Neural progenitor cell (in vitro differentiated cells): ENCODE data around the gene SYNE3. TPM values are rescaled to one million over a fixed set of nuclear protein-coding genes. Genes with fewer than 3 reads are reported as not detected.

Experiments used
- DNase-seq: peaks from one replicate; pipeline ENCODE4 v3.0.0-alpha.2; 2016; ENCODE audit warnings: low spot score
- H2AFZ ChIP-seq: fragments of 200-600 bp; sonication (generic); replicated peaks from 2 replicates; pipeline ENCODE4 v1.6.1; 2016; ENCODE audit warnings: antibody characterized with exemption
- H3F3A ChIP-seq: fragments of 200-600 bp; sonication (generic); 2 replicates; pipeline ENCODE4 v1.6.1; 2016; ENCODE audit warnings: antibody characterized with exemption, low read depth
- H3K27ac ChIP-seq: fragments of 200-600 bp; sonication (generic); 2 replicates; pipeline ENCODE4 v1.5.1; 2016; ENCODE audit warnings: mild to moderate bottlenecking
- H3K27me3 ChIP-seq: fragments of 200-600 bp; sonication (generic); 2 replicates; pipeline ENCODE4 v1.6.1; 2016; ENCODE audit warnings: mild to moderate bottlenecking, moderate library complexity
- H3K36me3 ChIP-seq: fragments of 200-600 bp; sonication (generic); 2 replicates; pipeline ENCODE4 v1.5.1; 2016
- H3K4me1 ChIP-seq: fragments of 200-600 bp; sonication (generic); 2 replicates; pipeline ENCODE4 v1.6.1; 2016; ENCODE audit warnings: mixed run types
- H3K4me2 ChIP-seq: fragments of 200-600 bp; sonication (generic); 2 replicates; pipeline ENCODE4 v1.6.1; 2016
- H3K4me3 ChIP-seq: fragments of 200-600 bp; sonication (generic); 2 replicates; pipeline ENCODE4 v1.5.1; 2016
- H3K79me2 ChIP-seq: fragments of 200-600 bp; sonication (generic); 2 replicates; pipeline ENCODE4 v1.6.1; 2016; ENCODE audit warnings: low read depth
- H3K9ac ChIP-seq: fragments of 200-600 bp; sonication (generic); 2 replicates; pipeline ENCODE4 v1.6.1; 2016
- H3K9me3 ChIP-seq: fragments of 200-600 bp; sonication (generic); 2 replicates; pipeline ENCODE4 v1.5.1; 2016; ENCODE audit warnings: low read depth
- H4K20me1 ChIP-seq: fragments of 200-600 bp; sonication (generic); 2 replicates; pipeline ENCODE4 v1.6.1; 2016; ENCODE audit warnings: low read depth
- H3K27ac Mint-ChIP-seq: 3 replicates; pipeline ENCODE4 v1.8.0; 2021; ENCODE audit warnings: mixed read lengths
- H3K27me3 Mint-ChIP-seq: 2 replicates; pipeline ENCODE4 v1.8.0; 2022; ENCODE audit warnings: low read depth, mild to moderate bottlenecking, inconsistent platforms, moderate library complexity, mixed read lengths; ENCODE audit not compliant: insufficient read depth
- H3K36me3 Mint-ChIP-seq: 3 replicates; pipeline ENCODE4 v1.8.0; 2021; ENCODE audit warnings: mixed read lengths
- H3K4me1 Mint-ChIP-seq: 3 replicates; pipeline ENCODE4 v1.8.0; 2021; ENCODE audit warnings: mixed read lengths
- H3K4me3 Mint-ChIP-seq: 3 replicates; pipeline ENCODE4 v1.8.0; 2021; ENCODE audit warnings: mild to moderate bottlenecking, moderate library complexity, mixed read lengths
- H3K9me3 Mint-ChIP-seq: 3 replicates; pipeline ENCODE4 v1.8.0; 2020; ENCODE audit warnings: mixed read lengths
- CTCF ChIP-seq: fragments of 200-600 bp; sonication (generic); IDR thresholded peaks from 2 replicates; pipeline ENCODE4 v1.5.1; 2017; ENCODE audit warnings: antibody characterized with exemption, mild to moderate bottlenecking
- EZH2 ChIP-seq: fragments of 200-600 bp; sonication (generic); IDR thresholded peaks from 2 replicates; pipeline ENCODE4 v1.6.1; 2017; ENCODE audit warnings: antibody characterized with exemption, mild to moderate bottlenecking, moderate library complexity
- EZH2phosphoT487 ChIP-seq: fragments of 200-600 bp; sonication (generic); IDR thresholded peaks from 2 replicates; pipeline ENCODE4 v1.6.1; 2017; ENCODE audit warnings: antibody characterized with exemption
- total RNA-seq: library from RNA; depleted of rRNA; stranded (reverse); fragments of >200 nt; gene quantifications from 2 replicates; pipeline ENCODE4 v1.2.3, GENCODE V29; 2015; ENCODE audit warnings: low replicate concordance

Gene SYNE3
- total RNA-seq, 1 donor from 2014 or later: 0.06 TPM

GRCh38 chr14:95471016-95471415, 45.4 kb downstream of the SYNE3 start:
- Histone ChIP-seq H3K9me3 (no peaks in the 10 kb centered on the region), H3K36me3 (no peaks in the 10 kb centered on the region), H3K9ac (no peak overlapping the region), H3K4me3 (no peak overlapping the region), H3K27ac (no peak overlapping the region), H3K27me3 (no peaks in the 10 kb centered on the region), H3K4me1 (no peaks in the 10 kb centered on the region), H3K79me2 (no peaks in the 10 kb centered on the region), H3K4me2 (no peak overlapping the region), H4K20me1 (no peaks in the 10 kb centered on the region), H2AFZ (no peak overlapping the region), H3F3A (no peaks in the 10 kb centered on the region)
- Mint-ChIP-seq H3K4me3 (no peak overlapping the region), H3K36me3 (no peaks in the 10 kb centered on the region), H3K27me3 (peaks cover 8% of the 10 kb centered on the region), H3K27ac (peak overlapping the region; percentile 46), H3K9me3 (no peaks in the 10 kb centered on the region), H3K4me1 (peaks cover 11% of the 10 kb centered on the region)
- TF ChIP-seq EZH2phosphoT487 (no peak), CTCF (no peak), EZH2 (no peak)
- DNase-seq: no peak

GRCh38 chr14:95469134-95469481, 47.3 kb downstream of the SYNE3 start:
- Mint-ChIP-seq H3K4me3 (no peak overlapping the region), H3K27ac (no peak overlapping the region), H3K4me1 (peaks cover 11% of the 10 kb centered on the region), H3K9me3 (no peaks in the 10 kb centered on the region), H3K27me3 (peaks cover 14% of the 10 kb centered on the region), H3K36me3 (no peaks in the 10 kb centered on the region)
- Histone ChIP-seq H3K4me3 (no peak overlapping the region), H3K9ac (no peak overlapping the region), H2AFZ (no peak overlapping the region), H4K20me1 (no peaks in the 10 kb centered on the region), H3K4me1 (no peaks in the 10 kb centered on the region), H3K27me3 (no peaks in the 10 kb centered on the region), H3K27ac (no peak overlapping the region), H3K9me3 (no peaks in the 10 kb centered on the region), H3F3A (no peaks in the 10 kb centered on the region), H3K79me2 (no peaks in the 10 kb centered on the region), H3K36me3 (no peaks in the 10 kb centered on the region), H3K4me2 (no peak overlapping the region)
- TF ChIP-seq EZH2phosphoT487 (no peak), CTCF (no peak), EZH2 (no peak)
- DNase-seq: no peak

- Histone ChIP-seq H2AFZ (no peak overlapping the region), H3K4me1 (no peaks in the 10 kb centered on the region), H3K4me2 (no peak overlapping the region), H3K27me3 (no peaks in the 10 kb centered on the region), H3K9ac (no peak overlapping the region), H3K4me3 (no peak overlapping the region), H3K79me2 (no peaks in the 10 kb centered on the region), H3K9me3 (no peaks in the 10 kb centered on the region), H4K20me1 (no peaks in the 10 kb centered on the region), H3K27ac (no peak overlapping the region), H3K36me3 (no peaks in the 10 kb centered on the region), H3F3A (no peaks in the 10 kb centered on the region)
- no peak overlapping the region for H3K27ac Mint-ChIP-seq
- no peak for DNase-seq
- peaks cover 14% of the 10 kb centered on the region for H3K27me3 Mint-ChIP-seq
- H3K9me3 Mint-ChIP-seq: no peaks in the 10 kb centered on the region
- no peaks in the 10 kb centered on the region for H3K36me3 Mint-ChIP-seq
- H3K4me1 Mint-ChIP-seq: peaks cover 11% of the 10 kb centered on the region
- H3K4me3 Mint-ChIP-seq: no peak overlapping the region
- no peak for TF ChIP-seq EZH2
- TF ChIP-seq EZH2phosphoT487: no peak
- no peak for TF ChIP-seq CTCF
These were observed 47.9 kb downstream of the SYNE3 start for GRCh38 chr14:95468448-95469133.
